ENCODE results near the gene SDSL. TPM values are rescaled to one million over a fixed set of nuclear protein-coding genes. Genes with fewer than 3 reads are reported as not detected.
A peak's percentile ranks its signal among the peaks of the same experiment; 100 is the strongest.

SDSL gene
- total RNA-seq (ENCODE audit: low replicate concordance): 3.1 and 3.5 TPM in 2 replicates

- Histone ChIP-seq H3K79me2 (ENCODE audit: low read depth) (no peaks in the 10 kb centered on the region), H3K4me1 (peaks cover 12% of the 10 kb centered on the region), H3K4me2 (peak within 1 kb of the TSS; percentile 42), H3K36me3 (no peaks in the 10 kb centered on the region), H2AFZ (replicated peaks) (peak within 1 kb of the TSS; percentile 48), H3K9me3 (ENCODE audit: low read depth) (no peaks in the 10 kb centered on the region), H4K20me1 (ENCODE audit: low read depth) (no peaks in the 10 kb centered on the region), H3F3A (ENCODE audit: low read depth) (peaks cover 23% of the 10 kb centered on the region), H3K9ac (no peak within 1 kb of the TSS), H3K27me3 (no peaks in the 10 kb centered on the region), H3K4me3 (peak within 1 kb of the TSS; percentile 28), H3K27ac (no peak within 1 kb of the TSS)
- Mint-ChIP-seq H3K36me3 (no peaks in the 10 kb centered on the region), H3K27ac (peak within 1 kb of the TSS; percentile 99), H3K4me3 (peak within 1 kb of the TSS; percentile 92), H3K27me3 (ENCODE audit: insufficient read depth, low read depth) (peaks cover 7% of the 10 kb centered on the region), H3K4me1 (peaks cover 28% of the 10 kb centered on the region), H3K9me3 (no peaks in the 10 kb centered on the region)
- no peak for TF ChIP-seq EZH2phosphoT487 (IDR thresholded peaks at IDR 0.05)
- no peak for TF ChIP-seq CTCF (IDR thresholded peaks at IDR 0.05)
- TF ChIP-seq EZH2 (IDR thresholded peaks at IDR 0.05): no peak
- peak; percentile 64 for DNase-seq (ENCODE audit: low spot score)
Measured at GRCh38 chr12:113422030-113422885, at the start of gene SDSL. Gene SDSL (plus strand): TSS chr12:113422380. CDS start chr12:113427983, 5,603 bp downstream.

- no peaks in the 10 kb centered on the region for H3K9me3 Mint-ChIP-seq
- peaks cover 2% of the 10 kb centered on the region for H3K27me3 Mint-ChIP-seq (ENCODE audit: insufficient read depth, low read depth)
- no peak overlapping the region for H3K4me3 ChIP-seq
- no peaks in the 10 kb centered on the region for H3F3A ChIP-seq (ENCODE audit: low read depth)
- peaks cover 17% of the 10 kb centered on the region for H3K36me3 Mint-ChIP-seq
- H3K9ac ChIP-seq: no peak overlapping the region
- H3K27ac ChIP-seq: no peak overlapping the region
- no peaks in the 10 kb centered on the region for H3K9me3 ChIP-seq (ENCODE audit: low read depth)
- no peak for TF ChIP-seq CTCF (IDR thresholded peaks at IDR 0.05)
- no peak for TF ChIP-seq EZH2phosphoT487 (IDR thresholded peaks at IDR 0.05)
- TF ChIP-seq EZH2 (IDR thresholded peaks at IDR 0.05): no peak
- no peak for DNase-seq (ENCODE audit: low spot score)
- H3K4me1 Mint-ChIP-seq: no peaks in the 10 kb centered on the region
- no peaks in the 10 kb centered on the region for H3K4me1 ChIP-seq
- H2AFZ ChIP-seq (replicated peaks): no peak overlapping the region
- no peaks in the 10 kb centered on the region for H3K36me3 ChIP-seq
- no peak overlapping the region for H3K27ac Mint-ChIP-seq
- no peaks in the 10 kb centered on the region for H3K79me2 ChIP-seq (ENCODE audit: low read depth)
- H3K27me3 ChIP-seq: no peaks in the 10 kb centered on the region
- H3K4me2 ChIP-seq: no peak overlapping the region
- H3K4me3 Mint-ChIP-seq: no peak overlapping the region
- no peaks in the 10 kb centered on the region for H4K20me1 ChIP-seq (ENCODE audit: low read depth)
Measured at GRCh38 chr12:113373440-113373839, 48.7 kb upstream of the SDSL start.

- Histone ChIP-seq H2AFZ (replicated peaks) (no peak overlapping the region), H3K9ac (no peak overlapping the region), H3K4me2 (no peak overlapping the region), H3K27ac (no peak overlapping the region), H3K79me2 (ENCODE audit: low read depth) (no peaks in the 10 kb centered on the region), H3K36me3 (no peaks in the 10 kb centered on the region), H3K9me3 (ENCODE audit: low read depth) (no peaks in the 10 kb centered on the region), H3K4me1 (no peaks in the 10 kb centered on the region), H4K20me1 (ENCODE audit: low read depth) (no peaks in the 10 kb centered on the region), H3F3A (ENCODE audit: low read depth) (no peaks in the 10 kb centered on the region), H3K4me3 (no peak overlapping the region), H3K27me3 (no peaks in the 10 kb centered on the region)
- H3K9me3 Mint-ChIP-seq: no peaks in the 10 kb centered on the region
- no peaks in the 10 kb centered on the region for H3K4me1 Mint-ChIP-seq
- H3K27me3 Mint-ChIP-seq (ENCODE audit: insufficient read depth, low read depth): peaks cover 2% of the 10 kb centered on the region
- H3K27ac Mint-ChIP-seq: no peak overlapping the region
- TF ChIP-seq EZH2phosphoT487 (IDR thresholded peaks at IDR 0.05) (no peak), CTCF (IDR thresholded peaks at IDR 0.05) (no peak), EZH2 (IDR thresholded peaks at IDR 0.05) (no peak)
- no peak overlapping the region for H3K4me3 Mint-ChIP-seq
- peaks cover 16% of the 10 kb centered on the region for H3K36me3 Mint-ChIP-seq
- no peak for DNase-seq (ENCODE audit: low spot score)
Measured at GRCh38 chr12:113373969-113374368, 48.2 kb upstream of the SDSL start.

Data from neural progenitor cell (in vitro differentiated cells).